H1 (cell line): ENCODE measurements around the gene ANKRD66. TPM values are rescaled to one million over a fixed set of nuclear protein-coding genes. Genes with fewer than 3 reads are reported as not detected.

Source experiments
- ASH2L ChIP-seq: fragments of 200-600, 300-600 bp; sonication (generic); IDR thresholded peaks from one replicate; pipeline ENCODE4 v1.7.1; 2017; ENCODE audit warnings: low read length
- FOSL1 ChIP-seq: IDR thresholded peaks from 2 replicates; pipeline ENCODE4 v1.6.1; 2011; ENCODE audit warnings: mild to moderate bottlenecking, low read depth, low read length, moderate library complexity; ENCODE audit not compliant: insufficient read depth
- JUN ChIP-seq: IDR thresholded peaks from 2 replicates; pipeline ENCODE4 v1.6.1; 2011; ENCODE audit warnings: low read depth, mild to moderate bottlenecking, improper control_type of control experiment, low read length
- polyA plus RNA-seq, 7 experiments: library from polyadenylated mRNA; depleted of rRNA in 3 of 7; stranded (reverse) in 5 of 7; unstranded in 2 of 7; fragments of >200 nt in 5 of 7; fragments of 200-250 nt in 2 of 7; gene quantifications; 1 replicate in 5 of 7; 2 replicates in 1 of 7; 4 replicates in 1 of 7; pipeline versions ENCODE4 v1.2.1 to v1.2.3, GENCODE V29; 2011 to 2013; ENCODE audit warnings: missing spikeins in 2 of 7, mixed read lengths in 2 of 7
- total RNA-seq: library from RNA; stranded (reverse); fragmentation: NEBNext Ultra II Directional; extraction: Animal tissue kit (Norgen Biotek cat#: 25700); gene quantifications from 2 replicates; pipeline ENCODE4 v1.2.1, GENCODE V29; 2021
- TF ChIP-seq, protein P1 (sequence below): fragments of 300-600 bp; sonication (generic); IDR thresholded peaks from 2 replicates; pipeline ENCODE4 v1.7.1; 2012; ENCODE audit warnings: low read length, moderate library complexity, mild to moderate bottlenecking, inconsistent platforms; ENCODE audit not compliant: insufficient replicate concordance

The ANKRD66 gene
- total and polyA plus RNA-seq, 2 of the 8 experiments (the other 6 are each of a cell fraction or from before 2014, with no cell fraction given) = 0.05 TPM; not detected in 1

DNA sequence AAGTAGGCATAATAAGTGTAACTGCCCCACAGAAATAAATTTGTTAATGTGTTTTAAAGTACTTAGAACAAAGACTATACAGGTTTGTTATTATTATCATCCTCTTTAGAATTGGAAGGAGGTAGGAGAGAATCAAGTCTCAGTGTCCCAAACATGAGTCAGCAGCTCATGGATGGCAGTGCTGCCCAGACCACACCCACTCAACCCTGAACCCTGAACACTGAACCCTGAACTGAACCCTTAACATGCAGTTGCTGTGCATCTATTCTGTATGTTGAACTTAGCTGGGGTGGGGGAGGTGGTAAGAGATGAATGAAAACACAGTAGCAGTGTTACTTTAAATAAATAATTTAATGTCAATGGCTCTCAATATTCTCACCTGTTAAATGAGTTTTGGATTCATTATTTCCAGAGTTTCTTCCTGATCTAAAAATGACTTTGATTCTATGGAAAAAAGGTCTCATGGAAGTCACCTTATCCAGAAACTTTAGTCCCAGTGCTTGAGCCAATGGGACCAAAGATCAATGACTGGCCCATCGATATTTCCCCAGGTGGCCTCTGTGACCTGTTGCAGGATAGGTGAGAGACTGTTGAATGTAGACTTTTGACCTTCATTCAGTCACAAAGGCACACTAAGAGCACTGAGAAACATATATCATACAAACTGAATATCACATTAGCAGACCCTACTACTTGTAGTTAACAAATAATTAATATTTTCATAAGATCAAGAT is 3.1 kb upstream of the ANKRD66 start (continued):
- TF ChIP-seq JUN (no peak), ASH2L (no peak), FOSL1 (no peak)
- TF ChIP-seq, protein P1, sequence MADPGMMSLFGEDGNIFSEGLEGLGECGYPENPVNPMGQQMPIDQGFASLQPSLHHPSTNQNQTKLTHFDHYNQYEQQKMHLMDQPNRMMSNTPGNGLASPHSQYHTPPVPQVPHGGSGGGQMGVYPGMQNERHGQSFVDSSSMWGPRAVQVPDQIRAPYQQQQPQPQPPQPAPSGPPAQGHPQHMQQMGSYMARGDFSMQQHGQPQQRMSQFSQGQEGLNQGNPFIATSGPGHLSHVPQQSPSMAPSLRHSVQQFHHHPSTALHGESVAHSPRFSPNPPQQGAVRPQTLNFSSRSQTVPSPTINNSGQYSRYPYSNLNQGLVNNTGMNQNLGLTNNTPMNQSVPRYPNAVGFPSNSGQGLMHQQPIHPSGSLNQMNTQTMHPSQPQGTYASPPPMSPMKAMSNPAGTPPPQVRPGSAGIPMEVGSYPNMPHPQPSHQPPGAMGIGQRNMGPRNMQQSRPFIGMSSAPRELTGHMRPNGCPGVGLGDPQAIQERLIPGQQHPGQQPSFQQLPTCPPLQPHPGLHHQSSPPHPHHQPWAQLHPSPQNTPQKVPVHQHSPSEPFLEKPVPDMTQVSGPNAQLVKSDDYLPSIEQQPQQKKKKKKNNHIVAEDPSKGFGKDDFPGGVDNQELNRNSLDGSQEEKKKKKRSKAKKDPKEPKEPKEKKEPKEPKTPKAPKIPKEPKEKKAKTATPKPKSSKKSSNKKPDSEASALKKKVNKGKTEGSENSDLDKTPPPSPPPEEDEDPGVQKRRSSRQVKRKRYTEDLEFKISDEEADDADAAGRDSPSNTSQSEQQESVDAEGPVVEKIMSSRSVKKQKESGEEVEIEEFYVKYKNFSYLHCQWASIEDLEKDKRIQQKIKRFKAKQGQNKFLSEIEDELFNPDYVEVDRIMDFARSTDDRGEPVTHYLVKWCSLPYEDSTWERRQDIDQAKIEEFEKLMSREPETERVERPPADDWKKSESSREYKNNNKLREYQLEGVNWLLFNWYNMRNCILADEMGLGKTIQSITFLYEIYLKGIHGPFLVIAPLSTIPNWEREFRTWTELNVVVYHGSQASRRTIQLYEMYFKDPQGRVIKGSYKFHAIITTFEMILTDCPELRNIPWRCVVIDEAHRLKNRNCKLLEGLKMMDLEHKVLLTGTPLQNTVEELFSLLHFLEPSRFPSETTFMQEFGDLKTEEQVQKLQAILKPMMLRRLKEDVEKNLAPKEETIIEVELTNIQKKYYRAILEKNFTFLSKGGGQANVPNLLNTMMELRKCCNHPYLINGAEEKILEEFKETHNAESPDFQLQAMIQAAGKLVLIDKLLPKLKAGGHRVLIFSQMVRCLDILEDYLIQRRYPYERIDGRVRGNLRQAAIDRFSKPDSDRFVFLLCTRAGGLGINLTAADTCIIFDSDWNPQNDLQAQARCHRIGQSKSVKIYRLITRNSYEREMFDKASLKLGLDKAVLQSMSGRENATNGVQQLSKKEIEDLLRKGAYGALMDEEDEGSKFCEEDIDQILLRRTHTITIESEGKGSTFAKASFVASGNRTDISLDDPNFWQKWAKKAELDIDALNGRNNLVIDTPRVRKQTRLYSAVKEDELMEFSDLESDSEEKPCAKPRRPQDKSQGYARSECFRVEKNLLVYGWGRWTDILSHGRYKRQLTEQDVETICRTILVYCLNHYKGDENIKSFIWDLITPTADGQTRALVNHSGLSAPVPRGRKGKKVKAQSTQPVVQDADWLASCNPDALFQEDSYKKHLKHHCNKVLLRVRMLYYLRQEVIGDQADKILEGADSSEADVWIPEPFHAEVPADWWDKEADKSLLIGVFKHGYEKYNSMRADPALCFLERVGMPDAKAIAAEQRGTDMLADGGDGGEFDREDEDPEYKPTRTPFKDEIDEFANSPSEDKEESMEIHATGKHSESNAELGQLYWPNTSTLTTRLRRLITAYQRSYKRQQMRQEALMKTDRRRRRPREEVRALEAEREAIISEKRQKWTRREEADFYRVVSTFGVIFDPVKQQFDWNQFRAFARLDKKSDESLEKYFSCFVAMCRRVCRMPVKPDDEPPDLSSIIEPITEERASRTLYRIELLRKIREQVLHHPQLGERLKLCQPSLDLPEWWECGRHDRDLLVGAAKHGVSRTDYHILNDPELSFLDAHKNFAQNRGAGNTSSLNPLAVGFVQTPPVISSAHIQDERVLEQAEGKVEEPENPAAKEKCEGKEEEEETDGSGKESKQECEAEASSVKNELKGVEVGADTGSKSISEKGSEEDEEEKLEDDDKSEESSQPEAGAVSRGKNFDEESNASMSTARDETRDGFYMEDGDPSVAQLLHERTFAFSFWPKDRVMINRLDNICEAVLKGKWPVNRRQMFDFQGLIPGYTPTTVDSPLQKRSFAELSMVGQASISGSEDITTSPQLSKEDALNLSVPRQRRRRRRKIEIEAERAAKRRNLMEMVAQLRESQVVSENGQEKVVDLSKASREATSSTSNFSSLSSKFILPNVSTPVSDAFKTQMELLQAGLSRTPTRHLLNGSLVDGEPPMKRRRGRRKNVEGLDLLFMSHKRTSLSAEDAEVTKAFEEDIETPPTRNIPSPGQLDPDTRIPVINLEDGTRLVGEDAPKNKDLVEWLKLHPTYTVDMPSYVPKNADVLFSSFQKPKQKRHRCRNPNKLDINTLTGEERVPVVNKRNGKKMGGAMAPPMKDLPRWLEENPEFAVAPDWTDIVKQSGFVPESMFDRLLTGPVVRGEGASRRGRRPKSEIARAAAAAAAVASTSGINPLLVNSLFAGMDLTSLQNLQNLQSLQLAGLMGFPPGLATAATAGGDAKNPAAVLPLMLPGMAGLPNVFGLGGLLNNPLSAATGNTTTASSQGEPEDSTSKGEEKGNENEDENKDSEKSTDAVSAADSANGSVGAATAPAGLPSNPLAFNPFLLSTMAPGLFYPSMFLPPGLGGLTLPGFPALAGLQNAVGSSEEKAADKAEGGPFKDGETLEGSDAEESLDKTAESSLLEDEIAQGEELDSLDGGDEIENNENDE = no peak
